CD1c-positive myeloid dendritic cell (primary cell): ENCODE results near the gene NPY4R.
"Not testable (repeated sequence)": the region's sequence is repeated elsewhere in the genome, so short reads cannot be mapped to it uniquely, and the experiment has no call there.

Source experiments
- DNase-seq: peaks from one replicate; pipeline ENCODE4 v3.0.0-alpha.2; 2016; ENCODE audit errors: extremely low spot score

The NPY4R gene

DNA sequence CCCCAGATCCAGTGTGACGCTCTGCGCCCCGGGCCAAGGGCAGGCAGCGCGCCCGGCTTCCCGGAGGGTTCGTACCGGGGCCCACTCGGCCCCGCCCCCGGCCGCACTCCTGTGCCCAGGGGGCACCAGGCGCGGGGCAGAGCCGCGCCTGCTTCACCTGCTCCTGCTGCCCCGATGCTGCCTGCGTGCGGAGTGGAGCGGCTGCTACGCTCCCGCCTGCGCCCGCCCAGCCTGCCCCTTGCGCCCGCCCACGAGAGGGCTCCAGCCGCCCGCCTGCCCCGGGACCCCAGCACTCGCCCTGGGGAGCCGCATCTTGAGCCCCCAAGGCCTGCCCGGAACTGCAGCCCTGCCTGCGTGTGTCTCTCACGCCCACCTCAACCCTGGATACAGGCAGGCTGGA is at the start of gene NPY4R:
NPY4R (minus strand) TSS at position 194 of the 400 bp plus-strand sequence. CDS start 3,323 bp downstream, outside the sequence.
- DNase-seq: not testable (repeated sequence)

GRCh38 chr10:46515366-46515765 is 49.6 kb upstream of the NPY4R start:
- DNase-seq: no peak

GRCh38 chr10:46514899-46515298 is 49.1 kb upstream of the NPY4R start:
- no peak for DNase-seq

- no peak for DNase-seq
Measured at GRCh38 chr10:46514431-46514861, 48.7 kb upstream of the NPY4R start.

GRCh38 chr10:46513333-46513732 is 47.6 kb upstream of the NPY4R start:
- not testable (repeated sequence) for DNase-seq

GRCh38 chr10:46512725-46513124 is 47.0 kb upstream of the NPY4R start:
- not testable (repeated sequence) for DNase-seq

GRCh38 chr10:46512002-46512401 is 46.2 kb upstream of the NPY4R start:
- not testable (repeated sequence) for DNase-seq

DNA sequence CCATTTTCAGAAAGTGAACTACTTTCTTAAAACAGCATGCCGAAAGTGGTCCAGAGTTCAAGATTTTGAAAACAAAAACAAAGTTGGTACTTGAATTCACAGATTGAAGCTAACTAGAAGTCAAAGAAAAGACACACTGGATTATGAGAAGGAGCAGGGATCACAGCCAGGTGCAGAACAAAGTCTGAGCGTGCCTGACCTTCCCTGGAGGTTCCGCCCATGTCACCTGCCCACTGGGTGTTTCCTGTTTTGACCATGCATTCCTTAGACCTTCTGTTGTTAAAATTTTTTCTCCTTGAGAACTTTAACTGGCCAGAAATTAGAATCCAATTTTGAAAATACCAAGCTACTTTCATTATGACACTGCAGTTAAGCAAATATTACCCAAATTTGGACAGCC is 34.2 kb upstream of the NPY4R start:
- not testable (repeated sequence) for DNase-seq

DNA sequence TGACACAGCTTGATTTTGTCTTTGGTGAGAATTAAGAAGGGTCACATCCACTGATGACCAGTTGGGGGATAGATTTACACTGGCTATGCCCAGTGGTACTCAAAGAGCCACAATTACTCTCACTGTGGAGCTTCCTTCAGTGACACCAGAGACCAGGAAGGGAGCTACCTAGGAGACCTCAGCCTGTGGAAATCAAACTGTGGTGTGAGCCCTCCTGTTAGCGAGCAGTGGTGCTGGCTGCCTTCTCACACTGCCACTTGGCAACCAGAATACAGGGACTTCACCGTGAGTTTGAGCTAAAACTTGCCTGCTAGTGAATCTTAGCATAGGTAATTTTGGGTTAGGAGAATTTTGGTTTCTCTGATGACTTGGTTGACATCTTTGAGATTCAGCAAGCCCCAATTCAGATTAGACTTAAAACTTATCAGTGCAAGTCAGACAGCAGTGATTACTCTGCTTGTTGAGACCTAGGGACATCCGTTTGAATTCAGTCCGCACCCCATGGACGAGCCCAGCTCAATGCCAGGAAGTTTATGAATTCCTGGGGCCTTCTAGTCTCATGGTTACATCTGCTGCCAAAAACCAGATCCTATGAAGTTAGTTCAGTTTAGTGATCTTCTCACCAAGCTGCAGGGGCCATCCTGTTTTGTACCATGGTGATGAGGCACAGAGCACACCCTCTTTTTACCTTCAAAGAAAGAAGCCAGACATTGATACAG is 33.4 kb upstream of the NPY4R start:
- DNase-seq: not testable (repeated sequence)

GRCh38 chr10:46497878-46498277 is 32.1 kb upstream of the NPY4R start:
- not testable (repeated sequence) for DNase-seq

GRCh38 chr10:46497401-46497800 is 31.6 kb upstream of the NPY4R start:
- not testable (repeated sequence) for DNase-seq

DNA sequence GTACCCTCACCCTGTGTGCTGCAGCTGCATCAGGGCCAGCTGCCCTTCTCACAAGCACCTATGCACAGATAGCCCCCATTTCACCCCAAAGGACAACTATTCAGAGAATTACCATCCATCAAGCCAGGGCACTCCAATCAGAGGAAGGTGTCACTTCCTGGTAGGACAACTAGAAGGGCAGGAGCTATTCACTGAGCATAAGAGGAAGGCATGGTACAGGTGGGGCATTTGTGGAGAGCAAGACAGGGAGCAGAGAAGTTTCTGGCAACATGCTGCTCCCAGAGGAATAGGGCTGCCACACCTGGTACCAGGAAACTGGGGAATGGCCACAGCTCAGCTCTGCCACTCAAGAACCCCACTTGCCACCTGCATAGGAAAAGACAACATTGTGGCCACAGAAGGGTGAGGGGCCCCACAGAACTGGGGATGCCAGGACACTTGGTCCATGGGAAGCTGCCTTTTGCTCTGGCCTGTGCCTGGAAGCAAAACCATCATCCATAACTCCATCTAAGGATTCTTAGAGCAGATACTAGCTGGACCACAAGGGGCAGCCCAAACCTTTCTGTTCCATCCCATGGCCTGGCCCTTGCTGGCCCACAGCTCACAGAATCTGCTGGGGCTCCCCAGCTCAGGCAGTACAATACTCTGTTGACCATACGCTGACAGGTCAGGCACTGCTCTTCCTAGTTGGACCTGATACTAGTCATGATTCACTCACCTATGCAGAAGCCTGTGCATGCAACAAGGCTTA is 25.8 kb upstream of the NPY4R start:
- not testable (repeated sequence) for DNase-seq

DNA sequence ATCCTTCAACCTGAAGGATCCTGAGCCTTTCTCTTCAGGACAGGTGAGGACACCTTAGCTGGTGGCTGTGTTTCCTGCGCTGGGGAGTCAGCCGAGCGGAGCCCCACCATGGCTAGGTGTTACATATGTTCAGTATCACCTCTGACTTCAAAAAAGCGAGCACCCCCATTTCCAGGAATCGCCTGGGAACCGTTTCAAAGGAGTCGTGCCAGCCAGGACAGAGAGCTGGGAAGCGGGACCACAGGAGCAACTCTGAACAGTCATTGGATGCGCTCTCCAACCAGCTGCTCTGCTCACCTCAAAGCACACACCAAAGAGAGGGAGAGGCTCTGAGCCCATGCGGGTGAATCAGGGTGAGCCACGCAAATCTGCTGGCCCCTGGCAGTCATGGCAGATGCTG is 24.5 kb upstream of the NPY4R start:
- not testable (repeated sequence) for DNase-seq

GRCh38 chr10:46486459-46486858 is 20.7 kb upstream of the NPY4R start:
- not testable (repeated sequence) for DNase-seq

- not testable (repeated sequence) for DNase-seq
Measured at GRCh38 chr10:46474746-46475320, 9.1 kb upstream of the NPY4R start.

DNA sequence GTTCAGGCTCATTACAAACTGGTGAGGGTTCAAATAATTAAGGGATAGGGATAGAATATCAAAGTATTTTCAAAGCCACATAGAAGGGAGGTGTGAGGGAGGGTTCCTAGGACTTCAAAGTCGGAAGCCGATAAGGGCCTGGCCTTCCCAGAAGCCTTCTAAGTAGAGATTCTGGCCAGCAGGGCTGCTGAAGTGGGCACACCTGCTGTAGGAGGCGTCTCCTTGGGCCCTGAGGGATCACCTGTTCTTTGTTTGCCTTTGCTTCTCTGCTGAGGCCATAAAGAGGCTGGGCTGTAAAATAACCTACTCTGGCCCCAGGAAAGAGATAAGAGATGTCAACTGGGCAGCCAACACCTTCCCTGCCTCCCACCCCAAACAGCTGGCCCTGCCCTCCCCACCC is 8.0 kb upstream of the NPY4R start:
- DNase-seq: not testable (repeated sequence)

DNA sequence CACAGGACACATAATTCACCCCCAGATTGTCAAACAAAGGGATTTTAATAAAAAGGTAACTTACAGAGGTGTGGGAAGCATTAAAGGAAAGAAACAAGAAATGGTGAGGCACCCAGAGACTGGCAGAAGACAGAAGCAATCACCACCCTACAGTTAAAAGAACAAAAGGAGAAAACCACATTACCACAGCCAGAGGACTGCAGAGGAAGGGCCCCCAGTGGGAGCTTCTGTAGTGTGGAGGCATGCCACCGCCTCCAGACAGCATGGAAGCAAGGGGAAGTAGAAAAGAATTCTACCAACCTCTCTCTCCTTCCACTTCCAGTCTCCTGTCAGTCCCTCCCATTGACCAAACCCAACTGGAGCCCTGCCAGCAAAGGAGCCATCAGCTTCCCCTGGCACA is 4.4 kb upstream of the NPY4R start:
- DNase-seq: not testable (repeated sequence)

GRCh38 chr10:46468119-46468809 is 2.5 kb upstream of the NPY4R start:
- not testable (repeated sequence) for DNase-seq

GRCh38 chr10:46463608-46464007 is 2.1 kb downstream of the NPY4R start:
- DNase-seq: not testable (repeated sequence)

- DNase-seq: not testable (repeated sequence)
Measured at GRCh38 chr10:46462276-46462675, 3.5 kb downstream of the NPY4R start.

- not testable (repeated sequence) for DNase-seq
Measured at GRCh38 chr10:46459579-46459978, 6.2 kb downstream of the NPY4R start.

GRCh38 chr10:46457071-46457470 is 8.7 kb downstream of the NPY4R start:
- not testable (repeated sequence) for DNase-seq
